Right forelimb (tissue), 1 donor: ENCODE results near the gene FAM3A.
"Not testable (repeated sequence)": the region's sequence is repeated elsewhere in the genome, so short reads cannot be mapped to it uniquely, and the experiment has no call there.

Source experiments
- DNase-seq: peaks from one replicate; pipeline ENCODE4 v3.0.0-alpha.2; 2018

FAM3A gene

GRCh38 chrX:154502989-154503388 is 13.0 kb downstream of the FAM3A start:
- DNase-seq, result no peak

GRCh38 chrX:154502098-154502497 is 13.9 kb downstream of the FAM3A start:
- no peak for DNase-seq

- DNase-seq, result not testable (repeated sequence)
Observed at GRCh38 chrX:154501423-154501822, 14.6 kb downstream of the FAM3A start.

- DNase-seq, result not testable (repeated sequence)
Observed at GRCh38 chrX:154496591-154497137, 19.4 kb downstream of the FAM3A start.

- DNase-seq, result no peak
Observed at GRCh38 chrX:154495472-154495922, 20.5 kb downstream of the FAM3A start.

- no peak for DNase-seq
Observed at GRCh38 chrX:154494715-154495114, 21.3 kb downstream of the FAM3A start.

- peak; percentile 94 for DNase-seq
Observed at GRCh38 chrX:154490414-154491083, 25.5 kb downstream of the FAM3A start, which contains the start of gene SLC10A3. TSS of gene SLC10A3 (minus strand) at chrX:154490629. CDS start at chrX:154488940, 1,689 bp downstream.

GRCh38 chrX:154490021-154490413 is 26.0 kb downstream of the FAM3A start:
- DNase-seq, result peak; percentile 52

GRCh38 chrX:154489182-154489581 is 26.9 kb downstream of the FAM3A start:
- DNase-seq, result peak; percentile 18

GRCh38 chrX:154488336-154489075 is 27.5 kb downstream of the FAM3A start:
- DNase-seq, result peak; percentile 7

- peak; percentile 30 for DNase-seq
Observed at GRCh38 chrX:154487518-154488290, 28.3 kb downstream of the FAM3A start.

- peak; percentile 66 for DNase-seq
Observed at GRCh38 chrX:154486396-154487207, 29.4 kb downstream of the FAM3A start, which contains the start of gene UBL4A. TSS of gene UBL4A (minus strand) at chrX:154486615. CDS start at chrX:154486584, 31 bp downstream.

GRCh38 chrX:154486052-154486395 is 30.0 kb downstream of the FAM3A start:
- peak; percentile 48 for DNase-seq

- DNase-seq, result no peak
Observed at GRCh38 chrX:154485150-154486051, 30.6 kb downstream of the FAM3A start.

- peak; percentile 23 for DNase-seq
Observed at GRCh38 chrX:154484255-154485149, 31.5 kb downstream of the FAM3A start.

GRCh38 chrX:154483325-154483724 is 32.7 kb downstream of the FAM3A start:
- peak; percentile 20 for DNase-seq

GRCh38 chrX:154482786-154483185 is 33.2 kb downstream of the FAM3A start:
- DNase-seq, result peak; percentile 22

- DNase-seq, result no peak
Observed at GRCh38 chrX:154481911-154482601, 34.0 kb downstream of the FAM3A start.

GRCh38 chrX:154481195-154481594 is 34.8 kb downstream of the FAM3A start:
- DNase-seq, result no peak
